ENCODE data around the gene PDZD4. TPM values are rescaled to one million over a fixed set of nuclear protein-coding genes. Genes with fewer than 3 reads are reported as not detected.

Gene PDZD4
- total and polyA plus RNA-seq, 9 of the 15 experiments (the other 6 are each of a cell fraction or from before 2014, with no cell fraction given) = 0.05 to 0.38 (median 0.07) TPM; not detected in 5

GRCh38 chrX:153800746-153801145 is 29.6 kb downstream of the PDZD4 start:
- H3K9ac ChIP-seq (ENCODE audit: insufficient read depth in 1 of 2, low read depth in 2 of 2, low read length in 2 of 2) = no peak overlapping the region
- no TSS peak for BruUV-seq (replicated peaks)
- no peak overlapping the region for H3K4me3 ChIP-seq
- H3K9me1 ChIP-seq (ENCODE audit: control insufficient read depth, insufficient read depth, low read length) = no peaks in the 10 kb centered on the region
- 44% methylated on average over 6 of the region's 7 CpGs for WGBS (ENCODE audit: insufficient coverage, low coverage, missing lambda C conversion rate)
- no peak for TF ChIP-seq ZNF24 (IDR thresholded peaks at IDR 0.05)
- no peak for TF ChIP-seq MED1 (CRISPR knock-in tag; IDR thresholded peaks at IDR 0.05; ENCODE audit: borderline replicate concordance)
- no peak for TF ChIP-seq SLC30A9 (CRISPR knock-in tag; IDR thresholded peaks at IDR 0.05)
- peak; percentile 10; the same call in 1 of the 2 replicates for TF ChIP-seq POLR2A (conservative IDR thresholded peaks at IDR 0.05)
- intact Hi-C loops (cut with micrococcal nuclease) (no loop called here), in situ Hi-C loops (cut with MboI) (no loop called here)
- FAIRE-seq (no peak), ATAC-seq (no peak), DNase-seq (ENCODE audit: extremely low read depth in 1 of 4, low spot score in 3 of 4) (no peak)
- no peak overlapping the region for H3K27ac ChIP-seq (ENCODE audit: extremely low read depth, low read depth, low read length)
- H3K4me1 ChIP-seq (replicated peaks in 1 of 2; ENCODE audit: control insufficient read depth in 2 of 2, insufficient read depth in 2 of 2, low read length in 2 of 2) = peaks cover 2 to 51% of the 10 kb centered on the region in 2 experiments; a peak in 3 of 5 replicates
- no peak overlapping the region for H2AFZ ChIP-seq (ENCODE audit: low read depth, low read length)
- H3K79me2 ChIP-seq (ENCODE audit: control insufficient read depth, insufficient read depth, low read length) = peaks cover 10% of the 10 kb centered on the region
- no peak overlapping the region for H3K4me2 ChIP-seq (ENCODE audit: insufficient read depth, low read length)
- peaks cover 0 to 3% of the 10 kb centered on the region in 2 experiments; a peak in 3 of 5 replicates for H3K27me3 ChIP-seq (ENCODE audit: control insufficient read depth in 2 of 2, insufficient read depth in 2 of 2, low read length in 2 of 2)
- CTCF ChIA-PET (ENCODE audit: low intra/inter-chr PET ratio) = no interaction called here
- no peaks in the 10 kb centered on the region; the same call in 1 of the 2 replicates for H4K20me1 ChIP-seq (replicated peaks; ENCODE audit: control insufficient read depth, insufficient read depth, low read length)
- POLR2A ChIA-PET = interaction anchor here (0.6 kb wide), 1 partner anchor 220 kb away, joined by 3 read pairs; no protein-coding TSS in a partner anchor
- no peaks in the 10 kb centered on the region for H3K9me3 ChIP-seq (replicated peaks; ENCODE audit: control insufficient read depth, insufficient read depth, low read depth, low read length)
- H3K36me3 ChIP-seq (ENCODE audit: control insufficient read depth, insufficient read depth, low read length) = peaks cover 37% of the 10 kb centered on the region; the same call in 1 of the 3 replicates

GRCh38 chrX:153800177-153800722 is 30.1 kb downstream of the PDZD4 start:
- ATAC-seq (peak; percentile 9; the same call in 2 of the 3 replicates), FAIRE-seq (no peak), DNase-seq (ENCODE audit: extremely low read depth in 1 of 4, low spot score in 3 of 4) (no peak)
- Histone ChIP-seq H3K4me3 (no peak overlapping the region), H3K4me2 (ENCODE audit: insufficient read depth, low read length) (no peak overlapping the region), H3K27ac (ENCODE audit: extremely low read depth, low read depth, low read length) (no peak overlapping the region), H3K9me3 (replicated peaks; ENCODE audit: control insufficient read depth, insufficient read depth, low read depth, low read length) (no peaks in the 10 kb centered on the region), H4K20me1 (replicated peaks; ENCODE audit: control insufficient read depth, insufficient read depth, low read length) (no peaks in the 10 kb centered on the region), H3K4me1 (replicated peaks in 1 of 2; ENCODE audit: control insufficient read depth in 2 of 2, insufficient read depth in 2 of 2, low read length in 2 of 2) (peaks cover 6 to 50% of the 10 kb centered on the region in 2 experiments; a peak in 3 of 5 replicates), H3K9me1 (ENCODE audit: control insufficient read depth, insufficient read depth, low read length) (no peaks in the 10 kb centered on the region), H3K79me2 (ENCODE audit: control insufficient read depth, insufficient read depth, low read length) (peaks cover 15% of the 10 kb centered on the region), H2AFZ (ENCODE audit: low read depth, low read length) (no peak overlapping the region), H3K27me3 (ENCODE audit: control insufficient read depth in 2 of 2, insufficient read depth in 2 of 2, low read length in 2 of 2) (no peaks in the 10 kb centered on the region), H3K36me3 (ENCODE audit: control insufficient read depth, insufficient read depth, low read length) (peaks cover 39% of the 10 kb centered on the region; the same call in 1 of the 3 replicates), H3K9ac (ENCODE audit: insufficient read depth in 1 of 2, low read depth in 2 of 2, low read length in 2 of 2) (no peak overlapping the region; a peak in 1 of 4 replicates)
- intact Hi-C loops (cut with micrococcal nuclease) (no loop called here), in situ Hi-C loops (cut with MboI) (no loop called here)
- peak; percentile 59 for TF ChIP-seq RBFOX2 (IDR thresholded peaks at IDR 0.05; ENCODE audit: low read depth, low read length)
- TF ChIP-seq ZNF384 (IDR thresholded peaks at IDR 0.05; ENCODE audit: low read depth, low read length) = no peak
- TF ChIP-seq POLR2G (IDR thresholded peaks at IDR 0.05; ENCODE audit: low read depth, low read length) = peak; percentile 77
- peak; percentile 40 for TF ChIP-seq RBM22 (IDR thresholded peaks at IDR 0.05; ENCODE audit: low read depth, low read length, poor library complexity, severe bottlenecking)
- peak; percentile 29; the same call in 1 of the 2 replicates for TF ChIP-seq POLR2A (conservative IDR thresholded peaks at IDR 0.05)
- POLR2A ChIA-PET = interaction anchor here (0.6 to 0.8 kb wide), 2 partner anchors 8 to 220 kb away, joined by 3 to 4 read pairs; no protein-coding TSS in a partner anchor
- 20% methylated on average over 2 of the region's 16 CpGs for WGBS (ENCODE audit: insufficient coverage, low coverage, missing lambda C conversion rate)
- CTCF ChIA-PET (ENCODE audit: low intra/inter-chr PET ratio) = no interaction called here
- BruUV-seq (replicated peaks) = no TSS peak

Measured in K562 (cell line).